HG03469 (cell line): ENCODE results near the gene UHRF2.
"Not testable (repeated sequence)": the region's sequence is repeated elsewhere in the genome, so short reads cannot be mapped to it uniquely, and the experiment has no call there.

Experiments used
- ATAC-seq: cut with Tn5 transposase; IDR thresholded peaks from one replicate; pipeline ENCODE4 v1.9.1; 2021; ENCODE audit warnings: mild to moderate bottlenecking, moderate library complexity, moderate number of reproducible peaks; ENCODE audit not compliant: unreplicated experiment

The UHRF2 gene

DNA sequence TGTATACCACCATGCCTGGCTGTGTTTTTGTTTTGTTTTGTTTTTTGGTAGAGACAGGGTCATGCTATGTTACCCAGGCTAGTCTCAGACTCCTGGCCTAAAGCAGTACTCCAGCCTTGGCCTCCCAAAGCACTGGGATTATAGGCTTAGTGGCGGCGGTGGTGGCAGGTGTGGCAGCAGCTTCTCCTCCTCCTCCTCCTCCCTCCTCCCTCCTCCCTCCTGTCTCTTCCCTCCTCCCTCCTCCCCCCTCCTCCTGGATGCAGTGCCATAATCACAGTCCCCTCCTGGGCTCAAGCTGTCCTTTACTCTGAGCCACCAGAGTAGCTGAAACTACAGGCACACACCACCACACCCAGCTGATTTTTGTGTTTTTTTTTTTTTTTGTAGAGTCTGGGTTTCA, 71.2 kb downstream of the UHRF2 start:
- ATAC-seq: no peak

DNA sequence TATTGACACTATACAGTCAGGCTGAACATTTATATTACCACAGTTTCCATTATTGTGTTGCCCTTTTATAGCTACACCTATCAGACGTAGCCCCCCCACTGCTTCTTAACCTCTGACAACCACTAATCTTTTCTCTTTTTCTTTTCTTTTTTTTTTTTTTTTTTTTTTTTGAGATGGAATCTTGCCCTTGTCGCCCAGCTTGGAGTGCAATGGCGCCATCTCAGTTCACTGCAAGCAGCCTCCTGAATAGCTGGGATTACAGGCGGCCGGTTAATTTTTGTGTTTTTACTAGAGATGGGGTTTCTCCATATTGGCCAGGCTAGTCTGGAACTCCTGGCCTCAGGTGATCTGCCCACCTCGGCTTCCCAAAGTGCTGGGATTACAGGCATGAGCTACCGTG, 75.4 kb downstream of the UHRF2 start:
- no peak for ATAC-seq

DNA sequence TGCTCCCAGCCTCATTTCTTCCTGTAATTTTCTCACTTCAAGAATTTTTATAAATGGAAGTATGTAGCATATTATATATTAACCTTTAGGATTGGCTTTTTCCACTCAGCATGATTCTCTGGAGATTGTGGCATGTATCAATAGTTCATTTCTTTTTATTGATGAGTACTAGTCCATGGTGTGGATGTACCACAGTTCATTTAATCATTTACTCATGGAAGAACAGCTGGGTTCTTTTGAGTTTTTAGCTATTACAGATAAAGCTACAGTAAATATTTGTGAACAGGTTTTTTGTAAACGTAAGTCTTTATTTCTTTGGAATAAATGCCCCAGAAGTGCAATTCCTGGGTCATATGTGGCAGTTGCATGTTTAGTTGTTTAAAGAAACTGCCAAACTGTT, 76.1 kb downstream of the UHRF2 start:
- no peak for ATAC-seq

DNA sequence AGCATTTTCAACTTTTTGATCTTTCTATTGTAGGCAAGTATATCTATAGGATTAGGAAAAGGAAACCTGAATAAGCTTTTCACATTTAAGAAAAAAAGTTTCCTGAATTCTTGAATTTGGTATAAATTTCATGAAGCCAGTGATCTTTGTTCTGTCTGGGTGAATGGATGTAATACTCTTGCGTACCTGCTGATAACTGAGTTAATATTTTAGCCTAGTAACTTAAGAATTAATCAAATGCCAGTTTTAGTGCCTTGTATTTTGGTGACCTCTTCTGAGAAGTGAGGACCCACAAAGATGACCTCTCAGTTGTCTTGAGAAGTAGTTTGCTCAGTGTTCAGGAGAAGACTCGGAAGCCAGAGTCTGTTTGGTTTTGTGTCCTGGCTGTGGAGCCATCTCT, 77.9 kb downstream of the UHRF2 start:
- no peak for ATAC-seq

DNA sequence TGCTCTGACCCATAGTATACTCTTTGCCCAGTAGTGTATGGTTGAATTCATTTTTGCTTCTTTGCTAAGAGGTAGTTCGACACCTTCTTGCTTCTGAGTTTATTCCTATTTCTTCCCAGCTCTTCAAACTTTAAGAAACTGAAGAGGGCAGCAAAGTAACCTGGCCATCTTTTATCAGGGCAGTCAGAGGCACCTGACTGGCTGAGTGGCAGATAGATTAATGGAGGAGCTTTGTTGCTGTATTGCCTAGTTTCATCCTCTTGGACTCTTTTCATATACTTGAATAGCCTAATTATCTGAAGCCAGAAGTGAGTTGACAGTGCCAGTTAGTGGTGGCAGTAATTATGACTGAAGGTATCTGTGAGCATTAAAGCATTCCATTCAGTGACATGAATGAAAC, 82.5 kb downstream of the UHRF2 start:
- no peak for ATAC-seq

DNA sequence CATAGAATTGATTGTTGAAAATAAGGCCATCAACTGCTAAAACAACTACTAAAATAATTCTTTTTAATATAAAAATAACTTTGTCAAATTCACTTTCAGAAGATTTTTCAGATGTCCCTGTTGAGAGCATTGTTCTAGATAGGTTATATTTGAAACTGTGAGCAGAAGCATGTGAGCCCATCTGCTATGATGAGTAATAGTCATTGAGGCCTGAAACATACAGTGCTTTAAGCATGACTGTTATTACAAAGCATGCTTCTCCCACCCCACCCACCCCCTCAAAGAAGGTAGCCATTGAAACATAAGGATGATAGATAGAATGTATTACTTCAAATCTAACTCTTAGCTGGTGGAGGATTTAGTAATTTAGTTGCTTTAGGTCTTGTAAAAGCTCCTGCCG, 86.0 kb downstream of the UHRF2 start:
- ATAC-seq: no peak

DNA sequence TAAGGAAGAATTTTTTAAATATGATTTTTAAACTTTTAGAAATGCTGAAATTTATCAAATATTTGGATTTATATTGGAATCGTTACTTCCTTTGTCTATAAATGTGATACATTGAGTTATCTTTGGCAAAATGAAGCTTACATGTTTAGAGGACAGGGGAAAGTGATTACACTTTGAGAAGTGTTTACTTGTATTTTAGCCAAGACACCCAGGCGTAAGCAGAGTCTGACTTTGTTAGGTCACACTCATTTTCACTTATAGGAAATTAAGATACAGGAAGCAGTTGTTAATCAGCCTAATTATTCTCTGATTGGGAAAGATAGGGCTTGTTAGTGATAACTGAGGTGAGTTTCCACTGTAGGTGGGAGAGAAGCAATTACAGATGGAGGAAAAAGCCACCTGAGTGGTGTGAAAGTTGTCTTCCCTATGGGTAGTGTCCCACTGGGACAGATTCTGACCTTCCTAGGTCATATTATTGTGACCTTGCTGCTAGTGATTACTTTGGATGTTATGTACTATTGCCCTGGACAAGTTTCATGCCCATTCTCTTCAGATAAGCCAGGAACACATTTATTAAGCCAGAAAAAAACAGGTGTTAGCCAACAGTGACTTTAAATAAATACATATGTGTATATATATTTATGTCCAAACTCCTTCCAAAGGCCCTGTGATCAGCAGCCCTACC, 88.7 kb downstream of the UHRF2 start:
- no peak for ATAC-seq

DNA sequence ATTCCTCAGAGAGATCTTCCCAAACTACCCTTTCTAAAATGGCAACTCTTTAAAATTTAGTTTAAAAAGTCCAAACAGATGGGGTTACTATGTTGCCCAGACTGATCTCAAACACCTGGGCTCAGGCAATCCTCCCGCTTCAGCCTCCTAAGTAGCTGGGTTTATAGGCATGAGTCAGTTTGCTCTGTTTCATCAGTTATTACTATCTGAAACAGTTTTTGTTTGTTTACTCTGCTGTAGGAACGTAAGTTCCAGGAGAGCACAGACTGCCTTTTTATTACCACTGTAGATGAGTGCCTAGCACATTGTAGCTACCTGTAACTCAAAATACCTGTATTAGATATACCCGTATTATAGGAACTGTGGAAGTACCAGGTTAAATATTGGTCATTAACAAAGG, 89.4 kb downstream of the UHRF2 start:
- ATAC-seq: no peak

DNA sequence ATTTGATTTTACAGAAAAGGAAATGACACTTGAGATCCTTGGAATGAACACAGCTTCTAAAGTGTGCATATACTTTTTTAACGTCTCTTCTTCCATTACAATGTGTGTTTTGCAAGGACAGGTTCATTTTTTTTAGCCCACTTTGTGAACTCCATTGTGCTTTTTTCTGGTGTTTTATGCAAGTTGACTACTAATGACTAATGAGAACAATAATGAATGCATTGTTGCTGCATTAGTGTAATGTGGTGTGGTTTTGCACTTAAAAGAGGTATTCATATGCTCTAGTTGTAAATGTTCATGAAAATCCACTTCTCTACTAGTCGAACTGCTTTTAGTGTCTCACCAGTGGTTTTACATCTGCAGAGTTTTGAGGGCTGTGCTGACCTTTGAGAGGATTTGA, 93.6 kb downstream of the UHRF2 start:
- no peak for ATAC-seq

DNA sequence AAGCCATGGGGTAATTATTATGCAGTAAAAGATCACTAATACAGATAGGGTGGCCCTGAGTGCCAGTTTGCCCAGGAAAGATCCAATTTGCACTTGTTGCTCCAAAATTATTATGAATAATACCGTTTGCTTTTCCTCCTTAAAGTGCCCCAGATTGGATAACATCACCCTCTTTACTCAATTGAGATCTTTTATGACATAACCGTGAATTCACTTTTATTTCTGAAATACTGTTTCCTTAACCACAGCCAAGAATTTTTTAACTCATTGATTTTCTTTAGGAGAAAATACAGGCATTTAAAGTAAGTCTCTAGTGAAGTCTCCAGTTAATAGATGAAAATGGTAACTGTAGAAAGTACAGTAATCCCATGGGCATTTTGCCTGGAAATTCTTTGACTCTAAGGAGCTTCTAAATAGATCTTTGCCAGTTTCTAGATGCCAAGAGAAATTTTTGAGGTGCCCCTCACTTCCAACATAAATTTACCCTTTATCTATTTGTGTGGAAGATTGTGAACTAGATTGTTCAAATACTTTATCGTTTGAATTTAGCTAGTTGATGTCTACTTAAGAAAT, 99.2 kb downstream of the UHRF2 start:
- ATAC-seq: no peak

DNA sequence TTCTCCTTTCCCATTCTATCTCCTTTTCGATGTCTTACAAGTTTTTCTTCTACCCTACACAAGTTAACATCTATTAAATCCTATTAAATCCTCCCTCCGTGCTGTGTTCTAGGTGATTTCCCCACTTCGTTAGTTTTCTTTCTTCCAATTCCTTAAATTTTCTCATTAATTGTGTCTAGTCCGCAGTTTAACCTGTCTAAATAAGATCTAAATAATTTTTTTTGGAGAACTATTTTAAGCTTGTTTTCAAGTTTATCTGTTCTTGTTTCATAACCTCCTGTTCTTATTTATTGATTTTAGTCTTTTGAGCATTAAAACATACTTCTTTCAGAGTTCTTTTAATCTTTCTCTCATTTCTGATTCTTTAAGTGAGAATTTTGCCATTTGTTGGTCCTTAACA, 109.3 kb downstream of the UHRF2 start:
- no peak for ATAC-seq

DNA sequence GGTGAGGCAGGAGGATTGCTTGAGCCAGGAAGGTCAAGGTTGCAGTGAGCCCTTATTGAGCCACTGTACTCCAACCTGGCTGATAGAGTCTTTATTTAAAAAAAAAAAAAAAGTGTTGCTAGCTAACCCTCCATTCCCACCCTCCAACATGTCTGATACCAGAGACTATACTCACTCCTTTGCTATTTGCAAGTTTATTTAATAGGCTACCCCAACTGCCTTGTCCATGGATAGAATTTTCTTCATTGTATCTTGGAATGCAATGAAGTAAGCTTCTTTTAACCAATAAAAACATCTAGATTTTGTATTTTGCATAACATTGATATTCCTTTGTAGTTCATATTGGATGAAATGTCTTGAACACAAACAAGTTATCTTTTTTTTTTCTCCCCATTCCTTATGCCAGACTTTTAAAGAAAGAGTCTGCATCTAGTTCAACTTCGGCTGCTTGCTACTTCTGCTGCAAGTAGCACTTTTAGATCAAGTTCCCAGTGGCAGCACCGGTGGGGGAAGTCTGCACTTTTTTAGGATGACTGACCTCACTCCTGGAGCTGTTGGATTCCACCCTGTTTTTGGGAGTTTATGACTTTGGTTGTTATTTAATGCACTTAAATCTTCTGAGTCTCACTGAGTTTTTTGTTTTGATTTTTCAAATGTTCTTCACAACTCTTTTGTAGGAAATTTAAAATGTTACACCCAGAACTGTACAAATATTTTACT, 112.5 kb downstream of the UHRF2 start:
- no peak for ATAC-seq

DNA sequence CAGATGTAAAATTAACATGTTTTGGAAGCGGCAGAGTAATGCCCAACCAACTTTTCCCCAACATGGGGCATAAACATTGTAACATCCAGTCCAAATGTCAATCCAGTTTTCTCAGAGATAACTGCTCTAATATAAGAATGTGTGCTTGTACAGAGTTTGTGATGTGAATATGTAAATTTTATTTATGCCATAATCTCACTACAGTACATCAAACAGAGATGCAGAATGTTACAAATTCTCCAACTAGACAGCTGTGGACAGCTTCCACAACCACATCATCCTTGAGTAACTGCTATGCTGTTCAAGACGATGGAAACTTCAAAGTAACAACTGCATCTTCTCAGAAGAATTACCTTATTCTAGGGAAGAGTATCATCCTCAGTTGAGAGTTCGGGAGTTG, 122.6 kb downstream of the UHRF2 start:
- no peak for ATAC-seq

DNA sequence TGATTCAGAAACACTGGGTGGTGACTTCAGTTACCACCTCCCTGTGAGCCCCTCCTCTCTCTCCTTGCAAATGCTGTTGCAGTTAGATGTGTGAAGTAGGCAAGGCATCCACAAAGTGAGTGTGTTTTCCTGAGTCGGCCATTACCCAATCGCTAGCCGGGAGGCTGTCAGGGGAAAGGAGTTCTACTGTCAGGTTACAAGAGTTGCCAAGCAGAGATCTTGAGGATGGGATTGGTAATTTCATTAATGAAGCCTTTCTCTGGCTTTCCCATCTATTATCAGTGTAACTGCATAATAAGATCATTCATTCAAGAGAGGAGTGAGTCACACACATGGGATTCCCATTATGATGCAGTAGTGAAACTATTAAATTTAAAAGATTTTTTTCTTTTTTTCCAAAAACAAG, 125.7 kb downstream of the UHRF2 start:
- ATAC-seq: no peak

DNA sequence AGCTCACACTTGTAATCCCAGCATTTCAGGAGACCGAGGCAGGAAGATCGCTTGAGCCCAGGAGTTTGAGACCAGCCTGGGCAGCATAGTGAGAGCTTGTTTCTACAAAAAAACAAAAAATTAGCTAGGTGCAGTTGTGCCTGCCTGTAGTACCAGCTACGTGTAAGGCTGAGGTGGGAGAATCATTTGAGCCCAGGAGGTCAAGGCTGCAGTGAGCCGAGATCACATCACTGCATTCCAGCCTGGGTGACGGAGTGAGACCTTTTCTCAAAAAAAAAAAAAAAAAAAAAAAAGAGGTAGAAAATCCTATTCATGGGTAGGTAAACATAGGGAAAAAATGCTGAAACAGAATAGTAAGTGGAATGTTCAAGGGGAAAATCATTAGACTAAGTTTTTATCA, 129.6 kb downstream of the UHRF2 start:
- ATAC-seq: not testable (repeated sequence)

DNA sequence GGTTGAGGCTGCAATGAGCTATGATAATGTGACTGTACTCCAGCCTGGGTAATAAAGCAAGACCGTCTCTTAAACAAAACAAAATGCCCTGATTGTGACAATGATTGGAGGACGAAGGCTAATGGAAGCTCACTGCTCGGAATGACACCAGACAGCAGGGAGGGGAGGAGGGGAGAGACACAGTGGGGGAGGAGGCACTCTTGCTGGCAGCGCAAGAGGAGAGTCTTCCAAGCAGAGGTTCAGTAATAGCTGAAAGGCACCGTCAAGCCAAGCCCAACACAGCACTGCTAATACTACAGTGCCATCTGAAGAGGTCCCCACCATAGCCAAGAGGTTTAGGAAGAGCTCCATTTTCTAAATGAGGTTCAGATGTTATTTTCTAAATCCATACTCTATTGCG, 130.2 kb downstream of the UHRF2 start:
- no peak for ATAC-seq

DNA sequence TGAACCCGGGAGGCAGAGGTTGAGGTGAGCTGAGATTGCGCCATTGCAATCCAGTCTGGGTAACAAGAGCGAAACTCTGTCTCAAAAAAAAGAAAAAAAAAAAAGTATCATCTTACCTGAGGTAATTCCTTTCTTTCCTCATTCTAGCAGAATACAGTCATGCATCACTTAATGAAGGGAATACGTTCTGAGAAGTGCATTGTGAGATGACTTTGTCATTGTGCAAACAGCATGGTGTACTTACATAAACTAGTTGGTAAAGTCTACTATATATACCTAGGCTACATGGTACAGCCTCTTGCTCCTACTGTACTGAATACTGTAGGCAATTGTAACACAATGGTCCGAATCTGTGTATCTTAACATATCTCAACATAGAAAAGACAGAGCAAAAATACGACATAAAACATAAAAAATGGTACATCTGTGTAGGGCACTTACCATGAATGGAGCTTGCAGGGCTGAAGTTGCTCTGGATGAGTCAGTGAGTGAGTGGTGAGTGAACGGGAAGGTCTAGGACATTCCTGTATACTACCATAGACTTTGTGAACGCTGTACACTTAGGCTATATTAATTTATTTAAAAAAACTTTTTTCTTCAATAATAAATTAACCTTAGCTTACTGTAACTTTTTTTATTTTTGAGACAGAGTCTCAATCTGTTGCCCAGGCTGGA, 132.2 kb downstream of the UHRF2 start:
- no peak for ATAC-seq

DNA sequence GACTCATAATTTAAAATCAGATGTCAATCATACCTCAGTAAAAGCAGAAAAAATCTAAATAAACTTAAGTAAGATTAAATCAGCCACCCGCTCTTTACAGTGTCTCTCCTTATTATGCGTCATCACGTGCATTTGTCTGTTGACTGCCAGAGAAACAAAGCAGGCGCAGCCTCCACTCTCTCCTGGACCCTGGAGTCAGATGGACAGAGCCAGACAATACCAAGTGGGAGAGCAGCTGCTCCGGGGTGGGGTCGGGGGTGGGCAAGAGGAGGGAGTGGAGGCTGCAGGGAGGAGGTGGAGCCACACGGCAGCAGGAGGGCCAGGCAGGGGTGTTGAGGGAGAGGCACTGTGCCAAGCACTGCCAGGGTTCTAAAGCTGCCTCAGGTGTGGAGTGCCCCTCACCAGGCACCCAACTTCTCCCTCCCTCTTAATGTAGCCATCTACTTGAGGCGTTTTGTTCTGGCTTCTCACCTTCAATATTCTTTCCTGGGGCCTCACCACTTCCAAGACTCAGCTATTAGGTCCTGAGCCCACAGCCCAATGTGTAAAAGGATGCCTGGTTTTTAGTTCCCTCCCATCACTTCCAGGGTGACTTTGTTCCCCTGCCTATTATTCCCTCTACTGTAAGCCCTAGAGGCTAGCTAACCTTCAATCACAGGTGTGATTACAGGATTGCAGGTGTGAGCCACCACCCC, 136.3 kb downstream of the UHRF2 start:
- no peak for ATAC-seq

DNA sequence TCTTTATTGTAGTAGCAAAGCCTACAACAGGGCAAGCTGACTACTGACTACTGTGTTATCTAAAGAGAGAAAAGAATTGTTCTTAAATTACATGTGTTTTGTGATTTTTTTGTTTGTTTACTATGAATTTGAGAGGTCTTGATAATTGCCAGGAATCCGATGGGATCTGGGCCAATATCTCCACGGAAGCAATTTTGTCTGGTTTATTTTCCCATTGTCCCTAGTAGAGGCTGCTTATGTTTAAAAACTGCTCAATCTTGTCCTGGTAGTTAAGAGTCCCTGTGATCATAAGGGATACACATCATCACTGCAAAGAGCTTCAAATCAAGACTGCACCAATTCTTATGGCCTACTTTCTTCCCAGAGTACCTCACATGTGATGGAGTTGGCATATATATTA, 138.1 kb downstream of the UHRF2 start:
- ATAC-seq: no peak

DNA sequence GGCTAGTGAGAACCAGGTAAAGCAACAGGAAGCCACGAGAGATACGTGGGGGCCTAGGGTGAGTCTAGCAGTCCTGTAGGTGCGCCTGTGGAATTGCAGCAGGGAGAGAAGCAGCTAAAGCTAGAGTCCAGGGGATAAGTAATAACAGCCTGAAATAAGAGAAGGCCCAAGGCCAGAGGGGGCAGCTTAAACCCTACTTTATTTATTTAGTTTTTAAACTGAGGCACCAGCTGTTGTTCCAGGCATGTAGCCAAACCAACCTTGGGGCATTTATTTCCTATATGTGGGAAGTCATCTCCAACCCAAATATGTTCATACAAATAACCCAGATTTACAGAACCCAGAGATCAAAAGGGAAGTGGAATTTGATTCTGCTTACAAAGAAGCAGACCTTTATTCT, 139.0 kb downstream of the UHRF2 start:
- no peak for ATAC-seq

DNA sequence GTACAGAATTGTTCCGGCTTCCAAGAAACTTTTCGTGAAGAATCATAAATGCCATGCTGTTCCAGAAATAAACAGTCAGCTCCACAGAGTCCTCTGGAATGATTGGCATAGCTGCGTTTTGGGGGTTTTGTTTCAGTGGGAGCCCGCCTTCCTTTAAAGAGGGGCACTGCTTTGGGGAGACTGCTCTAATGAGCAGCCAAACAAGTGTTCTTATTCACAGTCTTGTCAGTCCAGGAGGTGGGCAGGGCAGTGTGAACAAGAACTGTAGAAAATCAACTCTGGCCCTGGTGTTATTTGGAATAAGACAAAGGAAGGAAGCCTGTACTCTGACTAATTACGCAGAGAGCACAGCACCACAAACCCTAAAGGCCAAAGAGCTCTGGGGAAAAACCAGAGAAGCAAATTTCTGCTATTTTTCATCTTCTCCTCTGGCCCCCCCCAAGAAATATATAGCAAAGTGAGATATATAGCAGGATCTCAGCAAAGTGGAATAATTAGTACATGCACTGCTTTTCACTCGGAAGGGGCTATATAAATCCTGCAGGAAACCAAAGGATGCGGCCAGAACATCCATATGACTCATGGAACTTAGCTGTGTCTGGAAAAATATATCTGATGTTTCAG, 139.6 kb downstream of the UHRF2 start:
- ATAC-seq: no peak
